AG08395 (cell line): Measurements from ENCODE around the gene KRTAP4-6.
"Not testable (repeated sequence)": the region's sequence is repeated elsewhere in the genome, so short reads cannot be mapped to it uniquely, and the experiment has no call there.

Source experiments
- DNase-seq: peaks from one replicate; pipeline ENCODE4 v3.0.0; 2012; ENCODE audit warnings: mixed read lengths, low spot score

KRTAP4-6 gene

GRCh38 chr17:41105347-41105746, 35.0 kb downstream of the KRTAP4-6 start, which contains the start of gene KRTAP4-9:
Gene KRTAP4-9 (plus strand): TSS chr17:41105389. CDS start chr17:41105389, 0 bp downstream.
- not testable (repeated sequence) for DNase-seq

GRCh38 chr17:41104386-41105038, 35.8 kb downstream of the KRTAP4-6 start:
- DNase-seq = not testable (repeated sequence)

- DNase-seq = no peak
Observed at GRCh38 chr17:41103896-41104295, 36.4 kb downstream of the KRTAP4-6 start.

DNA sequence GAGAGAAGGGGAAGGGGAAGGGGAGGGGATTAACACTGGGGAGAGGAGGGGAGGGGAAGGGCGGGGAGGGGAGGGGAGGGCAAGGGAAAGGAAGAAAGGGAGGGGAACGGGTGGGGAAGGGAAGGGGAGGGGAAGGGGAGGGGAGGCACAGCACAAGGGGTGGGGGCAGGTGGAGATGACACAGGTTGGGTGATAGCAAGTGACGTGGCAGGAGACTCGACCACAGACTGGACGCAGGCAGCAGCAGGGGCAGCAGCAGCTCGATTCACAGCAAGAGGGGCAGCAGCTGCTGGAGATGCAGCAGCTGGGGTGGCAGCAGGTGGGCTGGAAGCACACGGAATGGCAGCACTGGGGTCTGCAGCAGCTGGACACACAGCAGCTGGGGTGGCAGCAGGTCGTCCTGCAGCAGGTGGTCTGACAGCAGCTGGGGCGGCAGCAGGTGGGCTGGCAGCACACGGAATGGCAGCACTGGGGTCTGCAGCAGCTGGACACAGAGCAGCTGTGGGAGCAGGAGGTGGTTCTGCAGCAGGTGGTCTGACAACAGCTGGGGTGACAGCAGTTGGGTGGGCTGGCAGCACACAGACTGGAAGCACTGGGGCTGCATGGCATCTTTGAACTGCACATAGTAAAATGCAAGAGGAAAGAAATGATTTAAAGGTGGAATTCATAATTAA, 38.6 kb downstream of the KRTAP4-6 start, which contains the start of gene KRTAP4-16:
Gene KRTAP4-16 (minus strand): TSS at position 624 of the 674 bp plus-strand sequence. CDS start 0 bp downstream, at position 624.
- no peak for DNase-seq

DNA sequence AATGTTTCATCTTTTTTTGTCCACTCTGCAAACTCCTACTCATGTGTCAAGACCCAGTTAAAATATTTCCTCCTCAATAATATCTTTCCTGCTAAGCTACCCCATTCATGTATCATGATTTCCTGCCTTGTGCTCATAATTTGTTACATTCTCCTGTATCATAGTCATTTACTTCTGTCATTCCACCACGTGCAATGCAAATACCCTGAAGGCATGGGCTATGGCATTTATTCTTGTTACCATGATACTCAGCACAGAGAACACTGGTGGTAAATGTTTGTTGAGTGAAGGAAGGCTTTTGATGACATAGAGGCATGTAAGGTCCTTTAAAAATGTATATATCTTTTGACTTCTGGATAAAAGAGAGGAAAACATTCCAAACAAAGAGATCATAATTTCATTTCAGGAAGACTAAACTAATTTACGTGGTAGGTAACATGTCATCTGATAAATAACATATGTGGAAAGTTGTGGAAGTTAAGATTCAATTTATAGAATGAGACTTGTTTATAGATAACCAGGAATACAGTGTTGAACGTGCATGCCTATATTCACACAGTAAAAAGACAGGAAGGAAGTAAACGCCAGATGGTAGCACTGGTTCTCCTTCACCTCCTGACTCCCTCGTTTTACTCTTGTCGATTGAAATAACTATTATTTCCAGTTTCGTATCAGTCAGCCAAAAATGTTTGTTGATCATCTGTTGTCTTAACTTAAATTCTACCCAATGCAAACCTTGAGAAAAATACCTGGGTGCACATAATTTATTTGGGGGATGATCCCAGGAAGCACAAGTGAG, 40.5 kb downstream of the KRTAP4-6 start:
- DNase-seq = not testable (repeated sequence)

DNA sequence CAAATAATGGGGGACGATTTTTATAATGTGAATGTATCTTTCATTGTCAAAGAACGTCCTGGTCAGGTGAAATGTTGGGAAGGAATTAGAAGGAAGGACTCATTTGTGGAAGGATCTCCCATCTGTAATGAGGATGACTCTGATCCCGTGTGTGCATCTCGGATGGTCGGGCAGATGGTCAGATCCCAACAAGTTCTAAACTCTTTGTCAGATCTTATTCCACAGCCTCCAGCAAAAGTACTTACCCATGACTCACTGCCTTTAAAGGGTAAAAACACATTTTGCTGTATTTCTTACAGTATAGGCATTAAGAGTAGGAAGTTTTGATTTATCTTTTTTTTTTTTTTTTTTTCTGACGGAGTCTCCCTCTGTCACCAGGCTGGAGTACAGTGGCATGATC, 41.9 kb downstream of the KRTAP4-6 start:
- peak; percentile 7 for DNase-seq

GRCh38 chr17:41098042-41098441, 42.3 kb downstream of the KRTAP4-6 start, which contains the start of gene KRTAP4-8:
Gene KRTAP4-8 (minus strand): TSS chr17:41098142. CDS start chr17:41098084, 58 bp downstream.
- no peak for DNase-seq

GRCh38 chr17:41096055-41096454, 44.3 kb downstream of the KRTAP4-6 start:
- DNase-seq = no peak
